SK-MEL-5 (cell line): ENCODE measurements around the gene PRM3. TPM values are rescaled to one million over a fixed set of nuclear protein-coding genes. Genes with fewer than 3 reads are reported as not detected.

ENCODE experiments used
- DNase-seq: peaks from one replicate; pipeline ENCODE4 v3.0.0-alpha.2; 2016; ENCODE audit warnings: low read depth, low spot score
- in situ Hi-C: cut with HindIII; loops from 2 replicates; pipeline ENCODE4 v1.10.0; 2016; ENCODE audit warnings: low sequenced_read_pairs, high pct_unique_total_duplicates, low pct_unique_long_range_greater_than_20kb
- total RNA-seq: library from RNA; depleted of rRNA; stranded (reverse); fragments of >200 nt; shearing (Covaris generic); gene quantifications from 2 replicates; pipeline ENCODE4 v1.2.3, GENCODE V29; 2014

Gene PRM3
- total RNA-seq, 1 experiment from 2014 or later = not detected

GRCh38 chr16:11238272-11239202 is 34.9 kb downstream of the PRM3 start:
- in situ Hi-C loops = no loop called here
- DNase-seq = peak; percentile 10

DNA sequence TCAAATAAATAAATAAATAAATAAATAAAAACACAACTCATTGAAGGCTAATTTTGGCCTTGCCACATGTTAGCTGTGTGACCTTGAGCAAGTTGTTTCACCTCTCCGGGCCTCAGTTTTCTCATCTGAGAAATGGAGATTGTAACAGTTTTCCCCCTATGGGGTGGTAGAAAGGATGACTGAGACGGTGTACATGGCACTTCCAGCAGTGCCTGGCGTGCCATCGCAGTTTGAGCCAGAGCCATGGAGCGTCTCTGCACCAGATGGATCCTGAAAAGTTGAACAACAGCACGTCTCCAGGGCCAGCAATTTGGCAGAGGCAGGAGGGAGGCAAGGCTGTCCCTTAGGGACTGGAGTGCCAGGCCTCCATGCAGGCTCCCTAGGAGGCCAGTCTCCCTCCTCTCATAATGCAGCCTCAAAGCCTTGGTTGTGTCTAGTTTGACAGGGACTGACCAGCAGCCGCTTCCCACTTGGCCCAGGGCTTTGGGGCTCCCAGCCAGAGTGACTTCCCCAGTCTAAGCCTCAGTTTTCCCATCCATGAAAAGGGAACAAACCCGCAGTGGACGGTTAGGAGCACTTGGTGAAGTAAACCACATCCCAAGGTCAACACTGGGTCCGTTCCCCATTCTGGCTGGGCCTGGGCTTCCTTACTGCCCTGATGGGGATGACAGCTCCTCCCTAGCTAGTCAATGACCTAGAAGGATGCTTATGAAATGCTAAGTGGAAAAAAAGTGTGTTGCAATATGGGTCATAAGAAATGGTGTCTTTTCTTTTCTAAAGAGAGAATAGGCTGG is 36.8 kb downstream of the PRM3 start:
- in situ Hi-C loops = no loop called here
- no peak for DNase-seq

GRCh38 chr16:11235703-11235991 is 37.8 kb downstream of the PRM3 start:
- in situ Hi-C loops = no loop called here
- DNase-seq = no peak

DNA sequence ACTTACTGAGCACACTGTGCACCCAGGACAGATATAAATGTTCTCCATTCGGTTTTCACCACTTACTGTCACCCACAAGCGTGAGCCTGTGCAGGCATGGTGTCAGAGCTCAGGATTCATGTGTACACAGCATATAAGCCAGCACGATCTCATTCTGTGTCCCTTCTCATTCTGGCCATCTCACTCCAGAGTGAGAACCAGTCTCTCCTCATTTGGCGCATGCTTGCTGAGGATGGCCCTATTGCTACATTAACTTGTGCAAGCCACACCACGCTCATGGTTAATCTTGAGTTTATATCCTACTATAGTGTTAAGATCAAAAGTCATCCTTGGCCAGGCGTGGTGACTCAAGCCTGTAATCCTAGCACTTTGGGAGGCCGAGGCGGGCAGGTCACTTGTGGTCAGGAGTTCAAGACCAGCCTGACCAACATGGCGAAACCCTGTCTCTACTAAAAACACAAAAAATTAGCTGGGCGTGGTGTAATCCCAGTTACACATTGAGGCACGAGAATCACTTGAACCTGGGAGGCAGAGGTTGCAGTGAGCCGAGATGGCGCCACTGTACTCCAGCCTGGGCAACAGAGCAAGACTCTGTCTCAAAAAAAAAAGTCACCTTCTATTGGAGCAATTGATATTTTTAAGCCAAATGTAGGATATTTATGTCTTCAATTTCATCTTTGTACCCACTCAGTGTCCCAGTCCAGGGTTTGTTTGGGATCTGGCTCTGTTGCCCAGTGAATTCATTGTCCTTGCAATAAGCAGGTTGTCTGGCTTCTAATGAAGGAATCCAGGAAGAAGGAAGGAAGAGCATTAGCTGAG is 38.3 kb downstream of the PRM3 start:
- DNase-seq = no peak
- in situ Hi-C loops = no loop called here

DNA sequence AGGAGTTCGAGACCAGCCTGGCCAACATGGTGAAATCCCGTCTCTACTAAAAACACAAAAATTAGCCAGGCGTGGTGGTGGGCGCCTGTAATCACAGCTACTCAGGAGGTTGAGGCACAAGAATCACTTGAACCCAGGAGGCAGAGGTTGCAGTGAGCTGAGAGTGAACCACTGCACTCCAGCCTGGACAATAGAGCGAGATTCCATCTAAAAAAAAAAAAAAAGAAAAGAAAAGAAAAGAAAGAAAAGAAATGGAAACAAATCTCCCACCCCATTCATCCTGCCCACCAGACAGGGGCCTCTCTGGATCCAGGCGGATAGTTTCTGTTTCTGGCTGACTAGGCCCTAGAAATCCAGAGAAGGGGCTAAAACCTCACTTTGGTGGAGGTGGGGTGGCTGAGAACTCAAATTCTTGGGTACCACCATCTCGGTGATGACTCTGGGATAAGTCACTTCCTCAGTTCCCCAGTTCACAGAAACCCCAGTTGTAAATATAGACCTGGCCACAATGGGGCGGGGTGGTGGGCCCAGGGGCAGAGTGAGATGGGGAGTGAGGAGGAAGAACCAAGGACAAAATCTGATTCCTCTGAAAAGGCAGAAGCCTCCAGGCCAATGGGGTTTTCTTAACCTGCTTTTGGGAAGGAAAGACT is 39.6 kb downstream of the PRM3 start:
- in situ Hi-C loops = no loop called here

DNA sequence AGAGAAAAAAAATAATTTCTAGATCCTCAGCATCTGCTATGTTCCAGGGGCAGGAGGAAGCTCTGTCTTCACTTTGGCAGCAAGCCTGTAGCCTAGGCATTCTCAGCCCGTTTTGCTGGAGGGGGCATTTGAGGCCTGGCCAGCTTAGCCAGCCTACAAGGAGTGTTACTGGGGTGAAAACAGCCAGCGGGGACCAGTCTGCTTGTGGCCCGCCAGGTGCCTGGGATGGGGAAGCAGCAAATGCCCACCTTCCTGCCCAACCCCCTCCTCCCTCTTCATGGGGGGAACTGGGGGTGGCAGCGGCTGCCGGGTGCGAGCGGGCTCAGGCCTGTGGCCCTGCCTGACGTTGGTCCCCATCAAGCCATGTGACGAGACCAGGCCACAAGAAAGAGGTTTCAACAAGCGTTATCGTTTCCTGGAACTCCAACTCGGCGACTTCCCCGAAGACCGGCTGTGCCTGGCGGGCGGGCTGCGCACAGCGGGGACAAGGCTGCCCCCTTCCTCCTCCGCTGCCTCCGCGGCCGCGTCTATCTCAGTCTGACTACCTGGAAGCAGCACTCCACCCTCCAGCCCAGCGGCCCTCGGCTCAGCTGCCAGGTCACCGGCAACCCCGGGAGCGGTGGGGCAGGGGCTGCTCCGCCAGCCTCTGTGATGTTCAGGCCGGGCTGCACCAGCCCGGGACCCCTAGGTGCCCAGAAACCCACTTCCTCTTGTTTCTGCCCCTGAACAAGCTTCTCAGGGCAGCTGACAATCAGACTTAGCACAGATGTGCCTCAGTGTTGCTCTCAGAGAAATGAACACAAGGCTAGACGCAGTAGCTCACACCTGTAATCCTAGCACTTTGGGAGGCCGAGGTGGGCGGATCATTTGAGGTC is 40.3 kb downstream of the PRM3 start:
- DNase-seq = no peak
- in situ Hi-C loops = no loop called here

More for the DNA sequence above, 39.6 kb downstream of the PRM3 start:
- DNase-seq = no peak

- DNase-seq = no peak
- in situ Hi-C loops = no loop called here
These were observed 41.1 kb downstream of the PRM3 start for GRCh38 chr16:11232302-11232851.

DNA sequence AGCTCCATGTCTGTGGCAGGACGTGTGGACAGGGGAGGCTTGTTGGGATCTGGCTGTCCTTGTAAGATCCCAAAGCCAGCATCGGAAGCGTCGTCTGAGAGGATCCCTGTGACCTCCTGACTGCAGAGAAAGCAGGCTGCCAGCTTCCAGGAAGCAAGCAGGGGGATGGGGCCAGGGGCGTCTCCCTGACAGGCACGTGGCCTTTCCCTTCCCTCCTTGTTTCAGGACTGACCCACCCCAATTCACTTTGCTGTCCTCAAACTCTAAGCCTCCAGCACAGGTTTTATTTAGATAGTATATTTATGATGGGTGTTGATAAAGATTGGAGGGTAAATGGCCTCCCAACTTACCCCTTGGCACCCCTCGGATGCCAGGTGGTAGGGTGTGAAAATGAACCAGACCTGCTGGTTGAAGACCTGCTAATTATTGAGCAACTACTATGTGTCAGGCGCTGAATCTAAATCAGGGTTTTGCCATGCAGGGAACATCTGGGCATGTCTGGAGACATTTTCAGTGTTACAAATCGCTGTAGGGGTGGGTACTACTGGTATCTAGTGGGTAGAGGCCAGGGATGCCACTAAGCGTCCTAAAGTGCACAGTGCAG is 42.0 kb downstream of the PRM3 start:
- DNase-seq = no peak
- in situ Hi-C loops = no loop called here

GRCh38 chr16:11229906-11230305 is 43.5 kb downstream of the PRM3 start:
- in situ Hi-C loops = no loop called here
- DNase-seq = no peak

GRCh38 chr16:11229432-11229831 is 44.0 kb downstream of the PRM3 start:
- DNase-seq = no peak
- in situ Hi-C loops = no loop called here

GRCh38 chr16:11225677-11226549 is 47.5 kb downstream of the PRM3 start:
- in situ Hi-C loops = no loop called here
- DNase-seq = no peak

DNA sequence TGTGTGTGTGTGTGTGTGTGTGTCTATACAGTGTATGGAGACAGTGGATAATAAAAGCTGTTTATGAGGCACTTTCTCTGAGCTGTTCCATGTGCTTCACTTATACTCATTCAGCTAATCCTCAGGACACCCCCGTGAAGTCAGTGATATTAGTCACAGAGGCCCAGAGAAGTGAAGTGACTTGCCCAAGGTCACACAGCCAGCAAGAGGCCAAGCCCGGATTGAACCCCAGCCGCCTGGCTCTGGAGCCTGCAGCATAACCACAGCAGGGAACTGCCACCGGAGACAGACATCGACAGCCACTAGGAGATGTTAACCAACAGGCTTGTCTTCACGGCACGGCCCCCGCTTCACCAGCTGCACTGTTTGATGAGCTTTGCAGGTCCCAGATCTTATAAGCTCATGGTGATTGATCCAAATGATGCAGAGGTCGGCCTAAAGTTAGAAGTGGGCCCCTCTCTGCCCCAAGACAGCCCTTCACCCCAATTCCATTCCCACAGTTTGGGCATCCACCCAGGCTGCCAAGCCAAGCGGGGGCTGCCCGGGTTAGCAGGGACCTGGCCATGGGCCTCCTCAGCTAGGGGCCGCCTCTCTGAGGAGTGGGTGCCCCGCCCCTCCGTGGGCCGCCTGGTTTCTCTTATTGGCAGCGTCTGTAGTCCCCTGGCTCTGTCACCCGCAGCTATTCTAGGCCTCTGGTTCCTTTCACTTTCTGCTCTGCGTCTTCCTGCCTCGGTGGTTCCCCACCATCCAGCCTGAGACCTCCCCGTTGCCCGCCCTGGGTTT is 48.3 kb downstream of the PRM3 start:
- no peak for DNase-seq
- in situ Hi-C loops = no loop called here

DNA sequence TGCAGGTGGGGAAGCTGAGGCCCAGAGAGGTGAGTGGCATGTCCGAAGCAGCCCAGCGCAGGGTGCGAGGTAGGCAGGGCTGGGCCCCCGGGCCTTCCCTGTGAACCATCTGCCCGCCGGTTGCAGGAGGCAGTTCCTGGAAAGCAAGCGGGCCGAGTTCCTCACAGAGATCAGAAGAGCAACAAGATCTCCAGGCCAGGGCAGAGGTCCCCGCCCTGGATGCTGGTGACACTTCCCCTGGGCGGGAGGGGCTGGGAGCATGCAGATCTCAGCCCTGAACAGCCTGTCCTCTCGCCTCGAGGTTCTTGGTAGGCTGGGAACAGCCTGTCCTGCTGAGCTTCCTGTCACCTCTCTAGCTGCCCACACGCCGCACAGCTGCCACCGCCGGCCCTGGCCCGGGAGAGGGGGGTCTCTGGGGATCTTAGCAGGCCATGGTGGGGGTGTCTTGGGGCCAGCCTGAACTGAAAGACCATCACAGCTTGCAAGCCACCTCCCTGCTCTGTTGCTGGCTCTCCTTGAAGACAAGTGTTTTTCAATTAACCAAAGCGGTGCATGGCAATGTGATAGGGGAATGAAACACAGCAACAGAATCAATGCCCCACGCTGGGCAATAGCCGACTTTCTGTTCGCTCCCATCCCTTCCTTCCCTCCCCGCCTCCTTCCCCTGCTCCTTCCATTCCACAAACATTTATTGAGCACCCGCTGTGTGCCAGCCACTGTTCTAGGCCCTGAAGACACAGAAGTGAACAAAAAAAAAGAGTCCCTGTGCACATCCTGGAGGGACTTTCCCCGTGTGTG is 49.1 kb downstream of the PRM3 start:
- DNase-seq = no peak
- in situ Hi-C loops = no loop called here
